ENCODE measurements around the gene RGS12.

DNA sequence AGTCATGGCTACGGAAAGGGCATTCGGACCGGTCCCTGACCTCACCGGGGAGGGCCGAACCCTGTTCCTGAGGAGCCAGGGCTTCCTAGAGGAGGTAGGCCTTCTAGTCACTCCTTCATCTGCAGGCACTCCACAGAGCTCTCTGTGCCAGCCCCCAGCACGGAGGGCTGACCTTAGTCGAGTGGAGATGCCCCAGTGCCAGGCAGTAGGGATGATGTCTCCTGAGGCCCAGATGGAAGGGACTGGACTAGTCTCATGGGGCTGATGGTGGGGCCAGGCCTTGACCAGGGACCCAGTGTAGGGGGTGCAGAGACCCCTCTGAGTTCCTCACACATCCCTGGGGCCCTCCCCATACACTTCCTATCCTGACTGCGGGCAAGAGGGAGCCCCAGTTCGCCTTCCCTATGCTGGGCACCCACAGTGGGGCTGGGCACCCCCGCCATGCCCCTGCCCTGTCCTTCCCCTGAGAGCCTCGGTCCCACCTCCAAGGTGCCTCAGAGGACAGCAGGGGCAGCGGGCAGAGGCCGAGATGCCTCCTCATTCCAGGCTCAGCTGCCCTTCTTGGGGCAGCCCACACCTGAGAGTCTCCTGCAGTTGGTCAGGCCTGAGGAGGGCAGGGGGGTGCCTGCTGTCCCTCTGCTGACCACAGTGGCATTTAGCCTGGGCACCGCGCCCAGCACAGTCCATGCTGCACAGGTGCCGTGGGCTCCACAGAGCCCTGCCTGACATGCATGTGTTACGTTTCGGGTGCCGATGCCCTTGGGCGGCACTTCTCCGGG is 45.2 kb upstream of the RGS12 start:
- TF ChIP-seq BACH1 (IDR thresholded peaks at IDR 0.05; ENCODE audit: low read length), result no peak
- no peak for TF ChIP-seq PHF8 (conservative IDR thresholded peaks at IDR 0.05; ENCODE audit: low read depth, low read length)
- TF ChIP-seq KDM1A (IDR thresholded peaks at IDR 0.05; ENCODE audit: borderline replicate concordance, low read length), result no peak
- TF ChIP-seq ASH2L (IDR thresholded peaks at IDR 0.05; ENCODE audit: low read length), result no peak
- no peak for TF ChIP-seq POLR2A (IDR thresholded peaks at IDR 0.05; ENCODE audit: control extremely low read depth in 1 of 2, low read depth in 2 of 2, low read length in 2 of 2)

Data from H1 (cell line).